Cerebellar cortex (tissue), 1 donor: ENCODE results near the gene TSPAN9.

ENCODE experiments used
- DNase-seq: peaks from one replicate; pipeline ENCODE4 v3.0.0-alpha.2; 2015; ENCODE audit warnings: low spot score

Gene TSPAN9

DNA sequence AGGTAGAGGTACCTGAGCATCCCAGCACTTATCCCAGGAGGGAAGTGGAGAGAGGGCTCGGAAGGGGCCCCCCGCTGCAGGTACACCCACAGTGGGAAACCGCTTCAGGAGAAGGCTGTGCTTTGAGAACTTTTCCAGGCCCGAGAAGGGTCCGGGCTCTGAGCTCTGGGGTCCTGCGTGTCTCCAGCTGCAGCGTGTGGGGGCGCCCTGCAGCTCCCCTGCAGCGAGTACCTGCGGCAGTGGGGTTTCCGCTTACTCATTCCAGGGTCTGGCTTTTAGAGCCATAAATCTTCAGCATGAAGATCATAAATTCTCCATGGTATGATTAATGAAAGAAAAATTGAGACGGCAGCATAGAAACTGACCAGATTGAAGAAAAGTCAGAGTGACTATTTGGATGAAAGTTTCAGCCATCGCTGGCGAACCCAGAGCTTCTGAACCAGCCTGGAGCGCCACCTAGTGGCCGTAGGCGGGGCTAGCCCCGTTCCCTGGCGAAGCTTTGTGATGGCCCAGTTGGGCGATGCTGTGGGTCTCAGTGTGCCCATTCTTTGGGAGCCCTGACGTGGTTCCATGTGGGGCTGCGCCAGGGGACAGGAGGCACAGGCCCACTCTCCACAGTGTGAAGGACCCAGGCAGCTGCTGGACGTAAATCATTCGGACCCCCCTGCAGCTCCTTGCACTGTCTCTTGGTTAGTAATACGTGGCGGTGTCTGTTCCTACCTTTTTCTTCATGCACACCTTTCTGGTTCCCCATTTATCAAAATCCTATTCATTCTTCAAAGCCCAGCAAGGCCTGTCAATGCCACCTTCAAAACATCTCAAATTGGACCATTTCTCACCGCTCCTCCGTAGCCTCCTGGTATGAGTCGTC is 198.2 kb downstream of the TSPAN9 start:
- peak; percentile 81 for DNase-seq

DNA sequence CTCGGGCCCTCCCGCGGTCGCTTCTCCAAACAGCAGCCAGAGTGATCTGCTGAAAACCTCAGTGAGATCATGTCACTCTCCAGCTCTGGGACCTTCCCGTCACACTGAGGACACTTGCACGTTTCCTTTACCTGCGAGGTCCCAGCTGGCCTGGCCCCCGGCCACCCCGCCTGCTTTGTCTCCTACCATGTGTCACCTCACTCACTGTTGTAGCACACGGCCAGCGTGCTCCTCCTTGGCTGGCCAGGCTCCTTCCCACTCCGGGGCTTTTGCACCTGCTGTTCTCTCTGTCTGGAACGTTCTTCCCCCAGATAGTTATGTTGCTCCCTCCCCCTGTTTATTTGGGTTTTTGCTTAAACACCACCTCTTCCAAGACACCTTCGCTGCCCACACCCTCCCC is 199.0 kb downstream of the TSPAN9 start:
- peak; percentile 71 for DNase-seq

DNA sequence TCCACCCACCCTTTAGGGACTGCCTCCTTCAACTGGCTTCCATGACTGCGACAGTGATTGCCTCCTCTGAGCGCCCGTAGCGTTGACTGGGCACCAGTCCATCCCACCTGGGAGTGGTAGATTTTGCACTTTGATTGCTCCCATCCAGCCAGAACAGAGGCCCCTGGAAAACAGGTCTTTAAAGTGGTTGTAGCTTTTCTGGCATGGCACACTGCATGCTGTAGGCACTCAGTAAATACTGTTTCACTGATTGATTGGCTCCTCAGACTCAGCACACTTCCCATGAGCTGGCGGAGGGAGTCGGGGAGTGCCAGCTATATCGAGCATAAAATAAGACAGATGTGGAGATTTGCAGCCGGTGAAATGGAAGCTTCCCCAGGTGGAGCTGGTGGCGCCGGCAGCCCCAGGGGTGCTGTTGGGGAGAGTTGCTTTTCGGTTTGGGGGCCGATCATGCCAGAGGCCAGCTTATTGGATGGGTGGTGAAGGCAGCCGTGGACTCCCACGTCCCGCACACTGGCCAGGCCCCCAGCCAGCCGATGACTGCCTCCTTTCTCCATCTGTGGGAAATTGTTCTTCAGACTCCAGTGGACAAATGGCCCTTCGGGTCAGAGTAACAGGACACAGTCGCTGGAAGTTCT is 200.2 kb downstream of the TSPAN9 start:
- peak; percentile 38 for DNase-seq

DNA sequence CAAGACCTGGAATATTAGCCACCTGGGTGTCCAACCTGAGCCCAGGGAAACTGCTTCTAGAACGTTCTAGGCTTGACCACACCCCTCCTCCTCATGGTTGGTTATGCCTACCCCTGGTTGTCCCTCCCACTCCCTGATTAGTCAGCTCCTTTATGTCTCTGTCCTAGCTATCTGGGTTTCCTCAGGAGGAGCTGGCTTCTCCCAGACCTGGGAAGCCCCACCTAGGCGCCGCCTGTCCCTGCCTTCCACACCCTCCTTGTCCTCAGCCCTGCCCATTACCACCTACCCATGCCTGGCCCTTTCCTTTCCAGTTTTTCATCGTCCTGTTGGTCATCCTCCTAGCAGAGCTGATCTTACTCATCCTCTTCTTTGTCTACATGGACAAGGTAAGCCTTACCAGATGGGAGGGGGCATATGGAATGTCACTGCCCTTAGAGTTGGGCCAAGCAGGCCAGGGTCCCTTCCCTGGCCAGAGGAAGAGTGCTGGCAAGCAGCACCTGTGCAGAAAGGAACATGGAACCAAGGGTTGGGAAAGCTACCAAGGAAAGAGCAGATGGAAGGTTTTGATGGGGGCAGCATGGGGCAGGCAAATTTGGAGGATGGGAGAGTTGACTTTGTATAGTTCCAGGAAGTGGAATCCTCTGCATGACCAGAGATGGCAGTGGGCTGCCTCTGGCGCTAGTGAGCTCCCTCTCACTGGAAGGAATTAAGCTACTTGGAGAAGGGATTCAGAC is 201.7 kb downstream of the TSPAN9 start:
- peak; percentile 84 for DNase-seq

DNA sequence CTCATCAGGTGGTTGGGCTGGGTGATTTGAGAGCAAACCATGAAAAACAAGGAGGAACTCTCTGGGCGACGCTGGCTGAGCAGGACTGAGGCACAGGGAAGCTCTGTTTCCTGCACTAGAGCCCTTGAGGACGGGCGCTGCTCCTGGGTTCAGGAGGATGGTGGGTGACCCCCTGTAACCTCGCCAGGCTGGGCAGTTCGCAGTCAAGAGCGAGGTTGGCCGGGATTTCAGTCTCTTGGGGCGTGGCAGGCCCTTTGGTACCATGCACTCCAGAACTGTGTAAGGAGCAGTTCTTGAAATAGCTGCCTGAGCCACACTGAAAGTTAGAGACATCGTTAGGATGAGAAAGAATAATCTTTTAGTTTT is 202.2 kb downstream of the TSPAN9 start:
- no peak for DNase-seq

DNA sequence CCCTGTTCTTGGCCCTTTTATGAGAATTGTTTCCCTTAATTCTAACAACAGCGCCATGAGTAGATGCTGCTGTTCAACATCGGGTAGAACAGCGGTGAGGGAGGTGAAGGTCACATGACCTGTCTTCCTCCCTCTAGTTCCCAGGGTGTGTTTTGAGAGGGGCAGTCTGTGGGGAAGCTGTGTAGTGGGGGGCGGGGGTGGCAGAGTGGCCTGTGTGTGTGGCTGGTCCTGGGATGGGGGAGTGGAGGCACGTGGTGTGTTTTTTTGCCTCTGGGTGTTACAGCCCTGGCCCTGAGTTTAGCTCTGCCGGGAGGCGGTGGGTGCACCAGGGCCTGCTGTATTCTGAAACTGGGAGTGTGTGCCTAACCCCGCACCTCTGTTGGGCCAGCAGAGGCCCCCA is 202.7 kb downstream of the TSPAN9 start:
- no peak for DNase-seq

DNA sequence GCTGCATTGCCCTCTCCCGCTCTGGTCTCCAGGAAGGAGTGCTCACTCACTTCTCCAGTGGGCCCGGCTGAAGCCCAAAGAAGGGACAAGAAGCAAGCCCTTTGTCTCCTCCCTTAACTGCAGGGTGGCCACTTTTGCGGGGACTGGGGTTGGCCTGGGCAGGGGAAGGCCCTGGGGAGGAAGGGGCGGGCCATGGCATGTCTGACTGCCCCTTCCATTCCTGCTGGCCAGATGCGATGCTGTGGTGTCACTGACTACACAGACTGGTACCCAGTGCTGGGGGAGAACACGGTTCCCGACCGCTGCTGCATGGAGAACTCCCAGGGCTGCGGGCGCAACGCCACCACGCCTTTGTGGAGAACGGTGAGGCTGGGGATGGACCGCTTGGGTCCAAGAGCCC is 203.8 kb downstream of the TSPAN9 start:
- no peak for DNase-seq

DNA sequence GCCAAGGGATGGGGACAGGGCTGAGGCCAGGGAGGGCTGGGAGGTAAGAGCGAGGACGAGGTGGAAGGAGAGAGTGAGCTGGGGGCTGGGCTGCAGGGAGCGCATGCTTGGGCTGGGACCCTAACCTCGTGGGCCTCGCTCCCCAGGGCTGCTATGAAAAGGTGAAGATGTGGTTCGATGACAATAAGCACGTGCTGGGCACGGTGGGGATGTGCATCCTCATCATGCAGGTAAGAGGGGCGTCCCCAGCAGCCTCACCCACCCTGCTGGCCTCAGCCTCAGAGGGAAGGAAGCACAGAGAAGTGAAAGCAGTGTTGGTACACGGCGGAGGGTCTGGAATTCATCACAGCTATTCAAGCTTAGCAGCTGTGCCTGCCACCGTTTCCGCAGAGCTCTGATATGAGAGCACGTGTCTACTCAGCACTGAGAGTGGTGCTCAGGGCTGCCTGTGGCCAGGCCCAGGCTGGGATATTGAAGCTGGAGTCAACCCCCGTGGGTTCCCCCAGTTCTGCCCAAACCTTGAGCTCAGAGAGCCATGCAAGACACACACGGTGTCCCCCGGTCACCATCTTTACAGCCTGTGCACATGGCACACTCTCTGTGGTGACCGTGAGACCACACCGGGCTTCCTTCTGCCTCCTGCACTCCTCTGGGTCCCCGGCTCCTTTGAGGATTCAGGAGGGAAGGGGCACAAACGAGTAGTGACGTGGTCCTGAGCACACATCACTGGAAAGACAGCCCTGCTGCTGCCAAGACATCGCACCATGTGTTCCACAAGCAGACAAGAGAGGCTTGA is 204.6 kb downstream of the TSPAN9 start:
- no peak for DNase-seq

DNA sequence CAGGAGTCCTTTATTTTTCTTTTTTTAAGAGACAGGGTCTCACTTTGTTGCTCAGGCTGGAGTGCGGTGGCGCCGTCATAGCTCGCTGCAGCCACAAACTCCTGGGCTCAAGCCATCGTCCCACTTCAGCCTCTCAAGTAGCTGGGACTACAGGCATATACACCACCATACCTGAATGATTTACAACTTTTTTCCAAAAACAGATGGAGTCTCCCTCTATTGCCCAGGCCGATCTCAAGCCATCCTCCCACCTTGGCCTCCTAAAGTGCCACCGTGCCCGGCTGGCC is 205.1 kb downstream of the TSPAN9 start:
- no peak for DNase-seq

DNA sequence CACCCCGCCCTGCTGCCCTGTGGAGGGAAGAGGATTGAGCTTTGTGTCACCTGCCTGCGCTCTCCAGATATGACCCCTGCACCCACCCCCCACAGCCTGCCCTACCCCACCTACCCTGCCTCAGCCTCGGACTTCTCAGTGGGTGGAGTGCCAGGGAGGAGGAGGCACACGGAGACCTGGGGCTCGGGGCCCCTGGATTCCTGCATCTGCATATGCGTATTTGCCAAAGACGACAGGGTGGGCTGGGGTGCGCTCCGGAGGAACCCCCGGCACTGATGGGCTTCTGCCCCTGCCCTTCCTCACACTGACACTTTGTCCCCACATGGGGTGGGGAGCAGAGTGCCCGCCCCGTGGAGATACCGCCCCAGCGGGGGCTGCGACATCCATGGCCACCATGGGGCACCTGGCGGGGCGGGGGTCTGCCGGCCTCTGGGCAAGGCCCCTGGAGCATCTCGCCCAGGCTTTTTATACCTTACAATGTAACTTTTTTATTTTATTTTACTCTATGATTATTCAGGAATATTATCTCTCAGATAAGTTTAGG is 206.0 kb downstream of the TSPAN9 start:
- no peak for DNase-seq

DNA sequence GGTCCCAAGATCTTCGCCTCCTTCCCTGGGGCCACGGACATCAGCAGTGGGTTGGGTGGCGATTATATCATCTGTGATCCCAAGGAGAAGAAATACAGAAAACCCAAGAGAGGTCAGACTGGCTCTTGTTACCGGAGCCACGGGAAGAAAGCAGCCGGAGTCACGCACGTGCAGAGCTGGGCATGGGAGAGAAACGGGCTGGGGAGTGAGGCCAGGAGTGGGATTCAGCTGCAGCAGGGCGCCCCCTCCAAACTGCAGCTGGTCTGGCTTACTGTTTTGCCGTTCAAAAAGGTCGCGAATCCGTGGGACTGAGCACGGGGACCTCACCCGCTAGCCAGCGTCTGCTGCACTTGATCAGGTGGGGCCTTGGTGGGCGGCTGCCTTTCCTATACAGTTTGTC is 207.2 kb downstream of the TSPAN9 start:
- no peak for DNase-seq

DNA sequence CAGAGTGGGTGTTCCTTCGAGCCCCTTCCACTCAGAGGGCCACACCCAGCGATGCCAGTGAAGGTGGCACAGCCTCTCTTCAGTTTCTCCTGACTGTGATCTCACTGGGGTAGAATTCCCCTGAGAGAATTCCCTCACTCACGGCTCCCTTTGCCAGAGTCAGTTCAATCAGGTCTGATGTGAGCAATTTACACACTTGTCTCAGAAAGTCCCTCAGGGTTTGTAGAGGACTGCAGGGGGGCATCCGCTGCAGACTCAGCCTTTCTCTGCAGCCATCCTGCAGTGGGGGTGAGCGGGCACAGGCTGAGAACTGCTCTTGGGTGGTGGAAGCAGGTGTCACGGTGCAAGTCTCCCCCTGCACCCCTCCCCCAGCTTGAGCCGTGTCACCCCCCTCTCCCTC is 208.4 kb downstream of the TSPAN9 start:
- no peak for DNase-seq

DNA sequence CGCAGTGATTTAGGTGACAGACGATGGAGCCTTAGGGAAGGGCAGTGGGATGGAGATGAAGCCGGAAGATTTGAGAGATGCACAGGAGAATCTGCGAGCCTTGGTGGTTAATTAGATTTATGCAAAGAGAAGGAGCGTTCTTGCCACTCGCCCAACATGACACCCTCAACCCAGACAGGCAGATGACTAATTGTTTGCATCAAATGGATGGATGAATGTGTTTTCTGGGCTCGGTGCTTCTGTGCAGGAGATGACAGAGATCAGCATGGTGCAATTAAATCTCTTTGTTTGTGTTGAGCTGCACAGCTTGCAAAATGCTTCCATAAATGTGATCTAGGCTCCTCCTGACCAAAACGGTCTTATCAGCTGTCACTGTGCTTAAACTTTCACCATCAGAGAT is 211.5 kb downstream of the TSPAN9 start:
- DNase-seq = no peak

DNA sequence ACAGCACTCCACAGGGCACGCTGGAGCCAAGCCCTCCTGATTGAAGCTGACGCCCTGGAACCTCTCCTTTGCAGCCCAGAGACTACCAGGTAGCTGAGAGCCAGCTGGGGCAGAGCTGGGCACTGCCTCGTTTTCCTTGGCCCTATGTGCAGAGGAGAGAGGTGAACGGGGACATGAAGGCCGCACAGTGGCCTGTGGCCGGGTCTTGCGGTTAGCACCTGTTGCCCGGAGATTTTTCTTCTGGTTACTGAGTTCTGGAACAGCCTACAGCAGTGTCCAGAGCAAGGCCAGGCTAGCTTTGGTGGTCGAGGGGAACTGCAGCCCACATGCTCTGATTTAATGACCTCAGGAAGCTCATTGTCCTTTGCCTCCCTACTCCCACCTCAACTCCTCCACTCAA is 212.5 kb downstream of the TSPAN9 start:
- DNase-seq = no peak

DNA sequence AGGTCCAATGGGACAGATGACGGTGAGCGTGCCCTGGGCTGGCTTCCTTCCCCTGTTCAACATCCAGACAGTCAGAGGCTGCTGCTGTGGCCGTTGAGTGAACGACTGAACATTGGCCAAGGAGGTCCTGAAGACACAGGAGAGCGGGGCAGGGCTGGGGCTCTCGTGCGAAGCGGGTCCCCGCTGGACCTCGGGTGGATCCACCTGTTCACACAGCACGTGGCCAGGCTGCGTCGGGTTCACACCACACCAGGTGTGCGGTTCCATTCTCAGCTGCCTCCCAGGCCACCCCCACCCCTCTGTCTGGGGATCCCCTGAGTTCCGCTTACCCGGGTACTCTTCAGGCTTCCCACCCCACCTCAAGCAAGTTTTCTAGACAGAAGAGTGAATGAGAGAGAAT is 214.8 kb downstream of the TSPAN9 start:
- no peak for DNase-seq

DNA sequence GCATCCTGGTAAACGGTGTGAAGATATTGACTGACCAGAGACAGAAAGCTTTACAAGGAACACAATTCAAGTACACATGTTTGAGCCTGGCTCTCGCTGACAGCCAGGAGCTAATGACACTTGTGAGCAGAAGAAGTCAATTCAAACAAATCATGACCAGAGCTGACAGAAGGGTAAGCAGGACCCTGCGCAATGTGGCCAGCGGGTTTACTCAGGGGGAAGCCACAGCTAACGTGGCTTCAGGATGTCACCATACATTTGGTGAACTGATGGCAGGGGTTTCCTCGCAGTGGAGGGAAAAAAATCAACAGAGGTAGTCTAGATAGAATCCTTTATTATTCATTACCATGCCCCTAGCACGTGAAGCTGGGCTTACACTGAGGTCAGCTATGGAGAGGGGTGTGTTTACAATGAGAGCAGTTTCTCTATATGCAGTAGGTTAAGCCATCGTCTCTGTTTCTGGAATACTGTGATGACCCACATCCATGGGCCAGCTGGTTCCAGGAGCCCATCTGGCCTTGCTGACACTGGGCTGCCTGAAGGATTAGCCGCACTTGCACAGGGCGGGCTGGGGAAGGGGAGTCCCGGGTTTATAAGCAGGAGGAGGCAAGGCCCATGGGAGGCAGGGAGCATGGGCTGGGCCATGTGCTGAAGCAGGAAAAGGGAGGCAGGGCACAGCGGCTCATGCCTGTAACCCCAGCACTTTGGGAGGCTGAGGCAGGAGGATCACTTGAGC is 215.7 kb downstream of the TSPAN9 start:
- DNase-seq = peak; percentile 54

DNA sequence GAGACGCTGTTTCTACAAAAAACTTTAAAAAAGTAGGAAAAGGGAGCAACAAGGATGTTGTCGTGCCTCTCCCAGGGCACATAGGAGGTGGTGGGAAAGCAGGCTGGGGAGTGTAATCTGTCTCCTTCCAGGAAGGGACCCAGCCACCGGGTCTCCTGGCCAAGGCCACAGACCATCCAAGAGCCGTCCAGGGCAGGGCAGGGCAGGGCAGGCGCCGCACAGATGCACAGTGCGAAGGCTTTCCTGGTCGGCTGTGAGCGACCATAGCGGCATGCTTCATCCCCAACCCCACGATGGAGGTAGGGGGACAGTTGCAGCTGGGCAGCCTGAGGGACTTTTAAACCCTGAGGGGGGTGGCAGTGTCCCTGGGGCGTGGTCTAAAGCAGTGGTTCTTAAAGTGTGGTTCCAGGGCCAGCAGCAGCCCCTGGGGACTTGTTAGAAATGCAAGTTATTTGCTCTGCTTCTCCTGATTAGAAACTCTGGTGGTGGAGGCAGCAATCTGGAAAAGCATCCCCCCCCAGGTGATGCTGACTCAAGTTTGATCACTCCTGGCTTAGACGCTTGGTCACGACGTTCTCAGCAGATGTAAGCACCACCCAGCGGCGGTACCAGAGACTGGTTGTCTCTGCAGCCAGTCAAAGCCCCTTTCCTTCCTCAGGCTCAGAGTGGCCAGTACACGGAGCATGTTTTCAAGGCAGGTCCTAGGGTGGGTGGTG is 216.4 kb downstream of the TSPAN9 start:
- no peak for DNase-seq

DNA sequence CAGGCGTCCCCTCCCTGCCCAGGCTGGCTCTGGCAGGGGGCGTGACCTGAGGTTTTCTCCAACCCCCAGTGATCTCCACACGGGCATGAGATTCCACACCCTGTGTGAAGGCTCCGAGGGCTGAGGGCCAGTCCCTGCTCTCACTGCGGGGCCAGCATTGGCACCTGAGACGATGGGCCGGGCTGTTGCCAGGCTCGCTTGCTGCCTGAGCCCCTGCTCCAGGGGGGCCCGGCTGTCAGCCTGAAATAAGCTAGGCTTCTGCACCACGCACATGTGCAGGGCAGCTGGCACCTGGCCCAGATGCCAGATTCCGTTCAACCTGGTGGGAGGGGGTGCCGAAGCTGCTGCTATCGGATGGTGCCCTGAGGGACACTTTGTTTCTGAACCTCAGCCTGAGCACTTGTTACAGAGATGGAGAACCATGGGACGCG is 217.3 kb downstream of the TSPAN9 start:
- DNase-seq = peak; percentile 57

DNA sequence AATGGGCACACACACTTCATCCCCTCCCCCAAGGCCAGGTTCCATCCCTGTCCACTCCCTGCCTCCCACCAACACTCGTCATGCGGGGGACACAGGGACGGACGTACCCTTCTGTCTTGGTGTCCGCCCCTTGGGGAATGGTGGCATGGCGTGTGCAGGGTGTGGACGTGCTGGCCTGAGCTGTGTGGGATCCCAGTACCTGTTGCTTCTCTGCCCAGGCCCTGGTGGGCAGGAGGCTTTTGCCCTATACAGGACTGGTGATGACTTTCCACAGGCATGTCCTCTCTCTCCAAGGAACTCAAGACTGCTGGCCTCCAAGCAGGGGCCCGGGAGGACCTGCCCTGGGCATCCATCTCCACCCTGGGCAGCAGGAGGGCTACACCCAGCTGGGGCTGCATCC is 218.0 kb downstream of the TSPAN9 start:
- DNase-seq = no peak

DNA sequence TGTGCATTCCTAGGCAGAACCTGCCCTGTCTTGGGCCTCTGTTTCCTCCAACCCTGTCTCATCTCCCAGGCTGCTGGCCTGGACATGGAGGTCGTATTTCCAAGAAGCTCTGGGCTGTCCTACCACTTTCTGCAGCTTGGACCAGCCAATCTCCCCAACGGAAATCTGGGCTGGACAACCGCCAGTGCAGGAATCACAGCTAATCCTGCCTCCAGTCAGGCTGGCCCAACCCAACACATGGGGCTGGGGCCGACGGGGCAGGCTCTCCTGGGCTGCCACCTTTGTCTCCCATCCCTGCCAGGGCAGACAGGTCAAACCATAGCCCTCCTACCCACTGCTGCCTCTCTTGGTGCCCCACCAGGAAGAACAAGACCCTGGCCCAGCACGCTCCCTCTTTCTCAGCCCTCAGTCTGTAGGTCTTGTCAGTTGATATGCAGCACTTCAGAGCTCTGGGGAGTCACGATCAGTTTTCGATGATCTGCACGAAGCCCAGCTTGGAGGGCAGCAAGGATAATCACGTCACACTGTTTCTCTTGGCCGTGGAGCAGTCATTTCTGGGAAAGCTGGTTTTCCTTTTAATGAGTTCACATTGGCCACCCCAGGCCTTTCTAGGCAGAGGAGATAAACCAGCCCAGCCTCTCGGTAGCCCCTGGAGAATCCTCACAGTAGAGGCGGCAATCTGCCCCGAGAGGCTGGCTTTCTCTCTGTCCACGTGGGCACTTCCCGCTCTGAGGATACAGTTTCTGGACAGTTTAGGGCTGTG is 218.6 kb downstream of the TSPAN9 start:
- DNase-seq = peak; percentile 64
